ENCODE results near the gene POLK.

Gene POLK

DNA sequence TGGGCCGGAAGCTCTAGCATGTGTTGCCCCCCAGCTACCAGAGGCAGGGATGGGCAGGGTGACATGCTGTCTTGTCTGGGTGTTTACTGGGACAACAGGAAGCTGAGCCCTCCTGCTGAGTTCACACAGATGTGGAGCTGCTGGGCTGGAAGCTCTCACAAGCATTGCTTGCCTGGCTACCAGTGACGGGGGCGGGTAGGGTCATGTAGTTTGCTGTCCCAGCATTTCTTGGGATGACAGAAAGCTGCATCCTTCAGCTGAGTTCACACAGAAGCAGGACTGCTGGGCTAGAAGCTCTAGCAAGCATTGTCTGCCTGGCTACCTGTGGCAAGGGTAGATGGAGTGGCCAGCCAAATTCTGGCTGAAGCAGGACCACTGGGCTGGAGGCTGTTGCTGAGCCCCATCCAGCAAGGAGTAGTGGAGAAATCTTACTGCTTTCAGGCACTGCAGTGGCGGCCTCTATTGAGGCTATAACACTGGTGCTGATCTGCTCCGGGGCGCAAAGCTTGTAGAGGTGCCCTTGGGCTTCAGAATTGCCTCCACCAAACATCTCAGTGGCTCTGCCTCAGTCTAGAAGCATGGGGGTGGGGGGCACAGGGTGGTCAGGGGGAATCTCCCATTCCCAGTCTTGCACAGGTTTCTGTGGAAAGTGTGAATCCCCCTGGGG is 25.1 kb downstream of the POLK start:
- TF ChIP-seq RAD21 (IDR thresholded peaks at IDR 0.05; ENCODE audit: low read depth) (no peak), NFIC (IDR thresholded peaks at IDR 0.05) (no peak), CREB1 (IDR thresholded peaks at IDR 0.05; ENCODE audit: low read depth) (no peak), FOXM1 (IDR thresholded peaks at IDR 0.05; ENCODE audit: borderline replicate concordance, low read depth) (no peak), CEBPB (IDR thresholded peaks at IDR 0.05) (no peak), REST (IDR thresholded peaks at IDR 0.05; ENCODE audit: low read depth) (no peak), EP300 (IDR thresholded peaks at IDR 0.05; ENCODE audit: borderline replicate concordance) (no peak)
- TF ChIP-seq, protein P1, sequence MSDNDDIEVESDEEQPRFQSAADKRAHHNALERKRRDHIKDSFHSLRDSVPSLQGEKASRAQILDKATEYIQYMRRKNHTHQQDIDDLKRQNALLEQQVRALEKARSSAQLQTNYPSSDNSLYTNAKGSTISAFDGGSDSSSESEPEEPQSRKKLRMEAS (IDR thresholded peaks at IDR 0.05): no peak

DNA sequence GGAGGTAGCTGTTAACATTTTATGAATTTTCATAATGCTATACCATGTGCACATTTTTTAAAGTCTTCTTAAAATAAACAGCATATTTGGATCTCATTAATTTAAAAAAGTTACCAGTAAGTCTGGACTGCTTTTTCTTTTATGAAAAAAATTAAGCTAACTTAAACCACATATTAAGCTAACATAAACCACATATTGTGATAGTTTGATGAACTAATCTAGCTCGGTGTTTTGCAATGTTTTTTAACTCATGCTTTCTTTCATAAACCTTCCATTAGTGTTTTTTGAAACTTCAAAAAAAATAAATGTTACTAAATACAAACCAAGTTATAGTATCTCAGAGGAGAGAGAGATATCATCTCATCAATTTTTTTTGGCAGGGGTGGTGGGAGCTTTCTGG is 26.5 kb downstream of the POLK start:
- TF ChIP-seq EGR1 (IDR thresholded peaks at IDR 0.05): no peak
- TF ChIP-seq, protein P2, sequence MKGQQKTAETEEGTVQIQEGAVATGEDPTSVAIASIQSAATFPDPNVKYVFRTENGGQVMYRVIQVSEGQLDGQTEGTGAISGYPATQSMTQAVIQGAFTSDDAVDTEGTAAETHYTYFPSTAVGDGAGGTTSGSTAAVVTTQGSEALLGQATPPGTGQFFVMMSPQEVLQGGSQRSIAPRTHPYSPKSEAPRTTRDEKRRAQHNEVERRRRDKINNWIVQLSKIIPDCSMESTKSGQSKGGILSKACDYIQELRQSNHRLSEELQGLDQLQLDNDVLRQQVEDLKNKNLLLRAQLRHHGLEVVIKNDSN (IDR thresholded peaks at IDR 0.05): no peak
- TF ChIP-seq FOXM1 (IDR thresholded peaks at IDR 0.05; ENCODE audit: borderline replicate concordance, low read depth): no peak
- no peak for TF ChIP-seq TAF1 (IDR thresholded peaks at IDR 0.05; ENCODE audit: low read depth)
- no peak for TF ChIP-seq CEBPB (IDR thresholded peaks at IDR 0.05)
- TF ChIP-seq REST (IDR thresholded peaks at IDR 0.05; ENCODE audit: low read depth): no peak
- no peak for TF ChIP-seq CREB1 (IDR thresholded peaks at IDR 0.05; ENCODE audit: low read depth)
- TF ChIP-seq EP300 (IDR thresholded peaks at IDR 0.05; ENCODE audit: borderline replicate concordance): no peak
- TF ChIP-seq TEAD4 (IDR thresholded peaks at IDR 0.05): no peak
- TF ChIP-seq, protein P1 (IDR thresholded peaks at IDR 0.05): no peak

GRCh38 chr5:75545131-75545530 is 33.4 kb downstream of the POLK start:
- TF ChIP-seq REST (IDR thresholded peaks at IDR 0.05; ENCODE audit: low read depth) (no peak), ZBTB7A (IDR thresholded peaks at IDR 0.05; ENCODE audit: low read depth) (no peak), CREB1 (IDR thresholded peaks at IDR 0.05; ENCODE audit: low read depth) (no peak), CEBPB (IDR thresholded peaks at IDR 0.05) (no peak), NFIC (IDR thresholded peaks at IDR 0.05) (no peak), EGR1 (IDR thresholded peaks at IDR 0.05) (no peak), YY1 (IDR thresholded peaks at IDR 0.05; ENCODE audit: low read depth) (no peak), RAD21 (IDR thresholded peaks at IDR 0.05; ENCODE audit: low read depth) (no peak), TAF1 (IDR thresholded peaks at IDR 0.05; ENCODE audit: low read depth) (no peak)

DNA sequence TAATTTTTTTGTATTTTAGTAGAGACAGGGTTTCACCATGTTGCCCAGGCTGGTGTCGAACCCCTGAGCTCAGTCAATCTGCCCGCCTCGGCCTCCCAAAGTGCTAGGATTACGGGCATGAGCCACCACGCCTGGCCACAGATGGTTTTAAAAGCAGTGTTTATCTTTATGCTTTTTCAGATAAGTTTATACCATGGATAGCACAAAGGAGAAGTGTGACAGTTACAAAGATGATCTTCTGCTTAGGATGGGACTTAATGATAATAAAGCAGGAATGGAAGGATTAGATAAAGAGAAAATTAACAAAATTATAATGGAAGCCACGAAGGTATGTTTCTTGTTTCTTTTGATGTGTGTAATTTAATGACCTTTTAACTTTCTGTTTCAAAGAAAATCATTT is 35.1 kb downstream of the POLK start:
- TF ChIP-seq FOXM1 (IDR thresholded peaks at IDR 0.05; ENCODE audit: borderline replicate concordance, low read depth) (no peak), TEAD4 (IDR thresholded peaks at IDR 0.05) (no peak), RAD21 (IDR thresholded peaks at IDR 0.05; ENCODE audit: low read depth) (no peak), CEBPB (IDR thresholded peaks at IDR 0.05) (no peak), REST (IDR thresholded peaks at IDR 0.05; ENCODE audit: low read depth) (no peak), YY1 (IDR thresholded peaks at IDR 0.05; ENCODE audit: low read depth) (no peak), TCF12 (IDR thresholded peaks at IDR 0.05; ENCODE audit: low read depth) (no peak), EGR1 (IDR thresholded peaks at IDR 0.05) (no peak), ZBTB7A (IDR thresholded peaks at IDR 0.05; ENCODE audit: low read depth) (no peak), EP300 (IDR thresholded peaks at IDR 0.05; ENCODE audit: borderline replicate concordance) (no peak), NFIC (IDR thresholded peaks at IDR 0.05) (no peak), CREB1 (IDR thresholded peaks at IDR 0.05; ENCODE audit: low read depth) (no peak)
- TF ChIP-seq, protein P2 (IDR thresholded peaks at IDR 0.05): no peak
